Astrocyte (in vitro differentiated cells and primary cell): ENCODE data around the gene TRIM67. TPM values are rescaled to one million over a fixed set of nuclear protein-coding genes. Genes with fewer than 3 reads are reported as not detected.
A peak's percentile ranks its signal among the peaks of the same experiment; 100 is the strongest.

ENCODE experiments used
- DNase-seq: peaks from one replicate; pipeline ENCODE4 v3.0.0-alpha.2; 2010; ENCODE audit warnings: low read depth
- FAIRE-seq: peaks from 2 replicates; lab custom pipeline; 2011; peaks lifted over from hg19 to GRCh38; lab: Jason Lieb, UNC
- H2AFZ ChIP-seq: 2 replicates; pipeline ENCODE4 v1.6.0; 2012; ENCODE audit warnings: low read depth, low read length, inconsistent platforms
- H3K27ac ChIP-seq: 2 replicates; pipeline ENCODE4 v1.5.1; 2011; ENCODE audit warnings: low read depth, low read length, inconsistent platforms
- H3K27me3 ChIP-seq: 2 replicates; pipeline ENCODE4 v1.6.0; 2011; ENCODE audit warnings: low read length, inconsistent platforms; ENCODE audit not compliant: insufficient read depth
- H3K36me3 ChIP-seq: 2 replicates; pipeline ENCODE4 v1.5.1; 2011; ENCODE audit warnings: low read length, inconsistent platforms; ENCODE audit not compliant: insufficient read depth
- H3K4me1 ChIP-seq: 2 replicates; pipeline ENCODE4 v1.5.1; 2011; ENCODE audit warnings: low read length, inconsistent platforms; ENCODE audit not compliant: insufficient read depth
- H3K4me2 ChIP-seq: 2 replicates; pipeline ENCODE4 v1.6.0; 2012; ENCODE audit warnings: low read length, inconsistent platforms
- H3K4me3 ChIP-seq: 2 replicates; pipeline ENCODE4 v1.5.1; 2011; ENCODE audit warnings: low read depth, mild to moderate bottlenecking, low read length, inconsistent platforms; ENCODE audit not compliant: insufficient read depth
- H3K79me2 ChIP-seq: 2 replicates; pipeline ENCODE4 v1.6.0; 2012; ENCODE audit warnings: mild to moderate bottlenecking, low read length, inconsistent platforms; ENCODE audit not compliant: insufficient read depth
- H3K9ac ChIP-seq: 2 replicates; pipeline ENCODE4 v1.6.0; 2012; ENCODE audit warnings: mild to moderate bottlenecking, low read length, inconsistent platforms
- H3K9me3 ChIP-seq: 2 replicates; pipeline ENCODE4 v1.5.1; 2012; ENCODE audit warnings: low read depth, mild to moderate bottlenecking, low read length, inconsistent platforms; ENCODE audit not compliant: insufficient read depth
- H4K20me1 ChIP-seq: 2 replicates; pipeline ENCODE4 v1.6.0; 2012; ENCODE audit warnings: low read length, inconsistent platforms; ENCODE audit not compliant: insufficient read depth
- H3K27ac Mint-ChIP-seq: one replicate; pipeline ENCODE4 v1.8.0; 2021; ENCODE audit warnings: mild to moderate bottlenecking, mixed read lengths; ENCODE audit not compliant: unreplicated experiment
- H3K27me3 Mint-ChIP-seq: one replicate; pipeline ENCODE4 v1.8.0; 2021; ENCODE audit warnings: low read depth, mixed read lengths; ENCODE audit not compliant: unreplicated experiment
- H3K36me3 Mint-ChIP-seq: one replicate; pipeline ENCODE4 v1.8.0; 2021; ENCODE audit warnings: low read depth, mixed read lengths; ENCODE audit not compliant: unreplicated experiment
- H3K4me1 Mint-ChIP-seq: one replicate; pipeline ENCODE4 v1.8.0; 2021; ENCODE audit warnings: low read depth, mixed read lengths; ENCODE audit not compliant: unreplicated experiment
- H3K4me3 Mint-ChIP-seq: one replicate; pipeline ENCODE4 v1.8.0; 2021; ENCODE audit warnings: mild to moderate bottlenecking, moderate library complexity, mixed read lengths; ENCODE audit not compliant: unreplicated experiment
- H3K9me3 Mint-ChIP-seq: one replicate; pipeline ENCODE4 v1.8.0; 2021; ENCODE audit warnings: mild to moderate bottlenecking, mixed read lengths; ENCODE audit not compliant: unreplicated experiment
- EZH2 ChIP-seq: IDR thresholded peaks from 2 replicates; pipeline ENCODE4 v1.6.1; 2012; ENCODE audit warnings: mild to moderate bottlenecking, low read length, inconsistent platforms; ENCODE audit not compliant: insufficient read depth
- total RNA-seq: library from RNA; stranded (reverse); gene quantifications from 2 replicates; pipeline ENCODE4 v1.2.1, GENCODE V29; 2021
- TF ChIP-seq, protein P1 (sequence below): IDR thresholded peaks from 2 replicates; pipeline ENCODE4 v1.5.1; 2011; ENCODE audit warnings: low read depth, mild to moderate bottlenecking, inconsistent platforms, low read length, moderate library complexity; ENCODE audit not compliant: insufficient read depth

Gene TRIM67
- total RNA-seq, 1 donor from 2014 or later: 0.89 TPM

GRCh38 chr1:231138236-231138635 is 23.6 kb upstream of the TRIM67 start:
- Histone ChIP-seq H2AFZ (no peak overlapping the region), H3K9me3 (no peaks in the 10 kb centered on the region), H3K9ac (no peak overlapping the region), H3K27me3 (no peaks in the 10 kb centered on the region), H3K4me2 (peak overlapping the region; percentile 72), H3K79me2 (no peaks in the 10 kb centered on the region), H3K4me1 (peaks cover 32% of the 10 kb centered on the region), H3K36me3 (no peaks in the 10 kb centered on the region), H3K27ac (no peak overlapping the region), H3K4me3 (no peak overlapping the region), H4K20me1 (no peaks in the 10 kb centered on the region)
- DNase-seq (no peak), FAIRE-seq (peak; percentile 23)
- Mint-ChIP-seq H3K4me3 (no peak overlapping the region), H3K4me1 (peaks cover 27% of the 10 kb centered on the region), H3K9me3 (peaks cover 4% of the 10 kb centered on the region), H3K27me3 (peaks cover 3% of the 10 kb centered on the region), H3K27ac (no peak overlapping the region), H3K36me3 (no peaks in the 10 kb centered on the region)
- TF ChIP-seq EZH2: no peak
- TF ChIP-seq, protein P1, sequence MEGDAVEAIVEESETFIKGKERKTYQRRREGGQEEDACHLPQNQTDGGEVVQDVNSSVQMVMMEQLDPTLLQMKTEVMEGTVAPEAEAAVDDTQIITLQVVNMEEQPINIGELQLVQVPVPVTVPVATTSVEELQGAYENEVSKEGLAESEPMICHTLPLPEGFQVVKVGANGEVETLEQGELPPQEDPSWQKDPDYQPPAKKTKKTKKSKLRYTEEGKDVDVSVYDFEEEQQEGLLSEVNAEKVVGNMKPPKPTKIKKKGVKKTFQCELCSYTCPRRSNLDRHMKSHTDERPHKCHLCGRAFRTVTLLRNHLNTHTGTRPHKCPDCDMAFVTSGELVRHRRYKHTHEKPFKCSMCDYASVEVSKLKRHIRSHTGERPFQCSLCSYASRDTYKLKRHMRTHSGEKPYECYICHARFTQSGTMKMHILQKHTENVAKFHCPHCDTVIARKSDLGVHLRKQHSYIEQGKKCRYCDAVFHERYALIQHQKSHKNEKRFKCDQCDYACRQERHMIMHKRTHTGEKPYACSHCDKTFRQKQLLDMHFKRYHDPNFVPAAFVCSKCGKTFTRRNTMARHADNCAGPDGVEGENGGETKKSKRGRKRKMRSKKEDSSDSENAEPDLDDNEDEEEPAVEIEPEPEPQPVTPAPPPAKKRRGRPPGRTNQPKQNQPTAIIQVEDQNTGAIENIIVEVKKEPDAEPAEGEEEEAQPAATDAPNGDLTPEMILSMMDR: no peak

DNA sequence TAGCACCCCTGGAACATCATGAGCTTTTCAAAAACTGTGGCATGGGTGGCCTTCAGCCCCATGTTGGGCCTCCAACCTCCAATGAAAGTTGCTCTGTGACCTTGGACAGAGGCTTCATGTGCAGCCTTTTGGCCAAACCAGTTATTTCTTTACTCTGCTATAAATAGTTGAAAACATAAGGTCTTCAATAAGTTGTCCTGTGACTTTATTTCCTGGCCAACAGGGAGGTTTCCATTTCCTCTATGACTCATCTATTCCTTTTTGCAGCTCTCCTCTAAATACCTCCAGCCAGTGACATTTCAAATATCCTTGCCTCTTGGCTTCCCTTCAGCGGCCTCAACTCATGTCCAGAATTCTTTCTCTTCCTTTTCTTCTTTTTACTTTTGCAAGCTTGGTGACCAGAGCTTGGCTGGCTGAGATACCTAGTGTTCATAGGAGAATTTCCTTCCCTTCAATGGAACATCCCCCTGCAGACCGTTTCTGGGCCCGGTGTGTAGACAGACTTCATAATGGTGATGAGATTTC is 22.7 kb upstream of the TRIM67 start:
- peak; percentile 73 for FAIRE-seq

More for the DNA sequence above, 22.7 kb upstream of the TRIM67 start:
- peaks cover 32% of the 10 kb centered on the region for H3K4me1 ChIP-seq
- peak overlapping the region; percentile 70 for H3K9ac ChIP-seq
- H3K27me3 ChIP-seq: no peaks in the 10 kb centered on the region
- no peaks in the 10 kb centered on the region for H3K36me3 Mint-ChIP-seq
- peak overlapping the region; percentile 38 for H3K27ac Mint-ChIP-seq
- H4K20me1 ChIP-seq: no peaks in the 10 kb centered on the region
- H3K36me3 ChIP-seq: no peaks in the 10 kb centered on the region
- H3K9me3 ChIP-seq: no peaks in the 10 kb centered on the region
- H2AFZ ChIP-seq: no peak overlapping the region
- peaks cover 4% of the 10 kb centered on the region for H3K9me3 Mint-ChIP-seq
- no peak overlapping the region for H3K4me3 Mint-ChIP-seq
- peak; percentile 91 for DNase-seq
- H3K27me3 Mint-ChIP-seq: peaks cover 4% of the 10 kb centered on the region
- peaks cover 27% of the 10 kb centered on the region for H3K4me1 Mint-ChIP-seq
- H3K4me2 ChIP-seq: peak overlapping the region; percentile 72
- no peaks in the 10 kb centered on the region for H3K79me2 ChIP-seq
- H3K4me3 ChIP-seq: peak overlapping the region; percentile 21
- H3K27ac ChIP-seq: peak overlapping the region; percentile 93
- no peak for TF ChIP-seq EZH2
- TF ChIP-seq, protein P1: no peak
